ENCODE results near the gene CACHD1. TPM values are rescaled to one million over a fixed set of nuclear protein-coding genes. Genes with fewer than 3 reads are reported as not detected.

The CACHD1 gene
- total RNA-seq, 2 donors from 2014 or later, result 8.6 to 12.9 TPM

DNA sequence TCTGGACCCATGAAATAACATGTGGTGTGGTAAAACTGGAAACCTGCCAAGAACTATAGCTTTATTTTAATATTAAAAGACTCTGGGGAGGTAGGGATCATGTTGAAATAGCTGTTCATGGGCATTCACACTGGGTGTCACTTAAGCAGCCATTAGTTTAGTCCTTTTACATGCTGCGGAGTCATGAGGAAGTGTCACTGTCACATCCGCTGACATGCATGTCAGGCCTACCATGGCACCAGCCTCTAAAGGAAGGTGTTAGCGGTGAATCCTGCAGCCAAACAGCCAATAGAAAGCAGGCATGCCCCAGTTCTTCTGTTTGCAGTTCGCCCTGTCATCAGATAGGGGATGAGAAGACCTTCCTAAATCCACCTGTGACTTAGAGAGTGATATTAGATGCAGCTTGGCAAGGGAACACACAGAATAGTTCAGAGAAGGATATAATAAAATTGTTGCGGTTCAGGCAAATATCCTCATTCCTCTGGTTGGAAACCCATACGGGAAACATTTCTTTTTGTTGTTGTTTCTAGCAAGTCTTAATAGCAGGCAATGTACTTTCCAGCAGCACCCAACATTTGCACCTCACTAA lies 100.4 kb downstream of the CACHD1 start:
- Histone ChIP-seq H3K36me3 (replicated peaks in 1 of 2; ENCODE audit: insufficient read depth in 1 of 2, low read depth in 2 of 2) (no peaks in the 10 kb centered on the region), H3K9me3 (no peaks in the 10 kb centered on the region), H3K4me1 (no peaks in the 10 kb centered on the region), H3K4me3 (no peak overlapping the region), H3K27ac (no peak overlapping the region), H3K27me3 (no peaks in the 10 kb centered on the region)
- intact Hi-C loops (cut with DNase I), result no loop called here
- TF ChIP-seq POLR2A (IDR thresholded peaks at IDR 0.05), result no peak
- TF ChIP-seq, protein P1, sequence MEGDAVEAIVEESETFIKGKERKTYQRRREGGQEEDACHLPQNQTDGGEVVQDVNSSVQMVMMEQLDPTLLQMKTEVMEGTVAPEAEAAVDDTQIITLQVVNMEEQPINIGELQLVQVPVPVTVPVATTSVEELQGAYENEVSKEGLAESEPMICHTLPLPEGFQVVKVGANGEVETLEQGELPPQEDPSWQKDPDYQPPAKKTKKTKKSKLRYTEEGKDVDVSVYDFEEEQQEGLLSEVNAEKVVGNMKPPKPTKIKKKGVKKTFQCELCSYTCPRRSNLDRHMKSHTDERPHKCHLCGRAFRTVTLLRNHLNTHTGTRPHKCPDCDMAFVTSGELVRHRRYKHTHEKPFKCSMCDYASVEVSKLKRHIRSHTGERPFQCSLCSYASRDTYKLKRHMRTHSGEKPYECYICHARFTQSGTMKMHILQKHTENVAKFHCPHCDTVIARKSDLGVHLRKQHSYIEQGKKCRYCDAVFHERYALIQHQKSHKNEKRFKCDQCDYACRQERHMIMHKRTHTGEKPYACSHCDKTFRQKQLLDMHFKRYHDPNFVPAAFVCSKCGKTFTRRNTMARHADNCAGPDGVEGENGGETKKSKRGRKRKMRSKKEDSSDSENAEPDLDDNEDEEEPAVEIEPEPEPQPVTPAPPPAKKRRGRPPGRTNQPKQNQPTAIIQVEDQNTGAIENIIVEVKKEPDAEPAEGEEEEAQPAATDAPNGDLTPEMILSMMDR (IDR thresholded peaks at IDR 0.05), result no peak
- no peak for DNase-seq
- no peak for ATAC-seq
- 96 to 98% methylated on average over 6 of the region's 6 CpGs for WGBS, 2 donors

DNA sequence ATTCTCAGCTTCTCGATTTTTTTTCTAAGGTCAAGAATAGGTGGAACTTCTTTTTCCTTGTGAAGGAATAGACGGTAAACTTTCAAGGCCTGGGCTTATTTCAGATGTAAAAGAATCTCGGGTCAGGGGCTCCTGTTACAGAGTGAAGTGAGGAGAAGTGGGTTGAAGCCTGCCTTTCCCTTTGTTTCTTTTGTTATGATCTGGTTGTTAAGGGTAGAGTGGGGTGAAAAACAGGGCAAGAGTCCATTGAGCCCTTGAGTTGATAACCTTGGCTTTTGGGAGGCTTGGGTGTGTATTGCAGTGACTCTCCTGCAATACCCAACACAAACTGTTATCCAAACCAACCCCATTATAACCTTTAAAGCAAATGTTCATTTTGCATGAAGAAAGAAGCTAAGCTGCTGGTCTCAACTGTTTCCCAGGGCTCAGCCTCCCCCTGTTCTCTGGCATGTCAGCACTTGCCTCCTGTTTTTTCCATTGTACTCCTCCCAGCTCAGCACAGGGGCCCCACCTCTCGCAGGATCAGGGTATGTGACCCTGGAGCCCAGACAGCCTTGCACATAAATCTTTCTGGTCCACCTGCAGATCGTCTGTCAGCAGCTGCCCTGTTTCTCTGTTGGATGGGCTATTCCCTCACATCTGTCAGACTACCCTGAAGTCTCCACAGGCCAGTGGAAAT lies 102.4 kb downstream of the CACHD1 start:
- no peaks in the 10 kb centered on the region for H3K36me3 ChIP-seq (replicated peaks in 1 of 2; ENCODE audit: insufficient read depth in 1 of 2, low read depth in 2 of 2)
- DNase-seq, result no peak
- H3K27me3 ChIP-seq, result no peaks in the 10 kb centered on the region
- WGBS, 2 donors, result 86 to 91% methylated on average over 5 of the region's 5 CpGs
- H3K4me3 ChIP-seq, result no peak overlapping the region
- ATAC-seq, result no peak
- H3K4me1 ChIP-seq, result no peaks in the 10 kb centered on the region
- H3K9me3 ChIP-seq, result no peaks in the 10 kb centered on the region
- H3K27ac ChIP-seq, result no peak overlapping the region
- intact Hi-C loops (cut with DNase I), result no loop called here
- no peak for TF ChIP-seq POLR2A (IDR thresholded peaks at IDR 0.05)
- TF ChIP-seq, protein P1 (IDR thresholded peaks at IDR 0.05), result no peak

DNA sequence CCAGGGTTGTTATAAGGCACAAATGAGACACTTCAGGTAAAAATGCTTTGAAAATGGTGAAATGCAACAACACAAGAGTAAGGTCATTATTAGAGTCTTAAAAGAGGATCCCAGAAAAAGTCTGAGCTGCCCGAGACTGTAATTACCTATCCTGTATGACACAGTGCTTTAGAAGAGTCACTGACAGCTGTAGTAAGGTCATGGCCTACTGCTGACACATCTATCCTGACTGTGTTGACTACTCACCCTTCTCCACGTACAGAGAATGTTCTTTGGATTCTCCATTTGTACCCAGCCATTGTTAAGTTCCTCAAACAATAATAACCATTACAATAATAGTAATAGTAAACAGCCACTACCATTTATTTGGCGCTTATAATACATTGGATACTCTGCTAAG lies 104.4 kb downstream of the CACHD1 start:
- H3K27ac ChIP-seq, result no peak overlapping the region
- WGBS, 2 donors, result 94 to 95% methylated on average over 3 of the region's 3 CpGs
- H3K36me3 ChIP-seq (replicated peaks in 1 of 2; ENCODE audit: insufficient read depth in 1 of 2, low read depth in 2 of 2), result no peaks in the 10 kb centered on the region
- no peak overlapping the region for H3K4me3 ChIP-seq
- H3K4me1 ChIP-seq, result no peaks in the 10 kb centered on the region
- no peaks in the 10 kb centered on the region for H3K9me3 ChIP-seq
- no peak for TF ChIP-seq POLR2A (IDR thresholded peaks at IDR 0.05)
- TF ChIP-seq, protein P1 (IDR thresholded peaks at IDR 0.05), result no peak
- no peaks in the 10 kb centered on the region for H3K27me3 ChIP-seq
- DNase-seq (no peak), ATAC-seq (no peak)
- intact Hi-C loops (cut with DNase I), result no loop called here

DNA sequence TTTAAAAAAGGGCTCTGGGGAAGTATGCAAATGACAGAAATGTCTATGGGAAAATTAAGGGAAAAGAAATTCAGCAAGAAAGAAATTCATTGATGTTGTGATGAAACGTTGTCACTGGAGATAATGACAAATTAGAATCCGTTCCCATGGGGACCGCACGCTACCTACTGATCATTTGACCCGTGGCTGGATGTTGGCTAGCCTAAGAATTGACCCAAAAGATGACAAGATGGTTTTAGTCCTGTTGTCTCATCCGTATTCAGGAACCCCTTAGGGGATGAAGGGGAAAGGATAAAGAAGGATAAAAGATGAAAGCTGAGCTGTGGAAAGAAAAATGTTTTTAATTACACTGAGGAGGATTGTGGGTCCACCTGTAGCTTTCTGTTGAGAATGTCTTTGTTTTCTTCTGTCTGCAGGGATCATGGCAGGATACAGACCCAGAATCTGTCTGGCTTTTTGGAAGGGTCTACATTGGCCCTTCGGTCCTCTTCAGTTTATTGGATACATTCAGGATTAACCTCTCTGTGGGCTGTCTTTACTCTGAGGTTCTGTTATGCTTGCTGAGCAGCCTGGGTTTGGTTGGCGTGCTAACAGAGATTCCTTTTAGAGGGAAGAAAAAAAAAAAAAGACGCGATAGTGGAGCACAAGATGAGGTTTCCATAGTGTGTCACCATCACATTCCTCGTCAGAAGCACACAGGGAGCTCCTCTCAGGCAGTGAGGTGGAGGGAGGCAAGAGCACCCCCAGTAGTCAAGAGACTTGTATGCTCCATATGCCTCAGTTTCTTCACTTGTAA lies 106.2 kb downstream of the CACHD1 start:
- no peaks in the 10 kb centered on the region for H3K36me3 ChIP-seq (replicated peaks in 1 of 2; ENCODE audit: insufficient read depth in 1 of 2, low read depth in 2 of 2)
- H3K9me3 ChIP-seq, result no peaks in the 10 kb centered on the region
- no peak overlapping the region for H3K4me3 ChIP-seq
- TF ChIP-seq POLR2A (IDR thresholded peaks at IDR 0.05), result no peak
- TF ChIP-seq, protein P1 (IDR thresholded peaks at IDR 0.05), result no peak
- H3K27me3 ChIP-seq, result no peaks in the 10 kb centered on the region
- no peak overlapping the region for H3K27ac ChIP-seq
- no peaks in the 10 kb centered on the region for H3K4me1 ChIP-seq
- ATAC-seq, result no peak
- intact Hi-C loops (cut with DNase I), result no loop called here
- no peak for DNase-seq
- WGBS, 2 donors, result 84 to 90% methylated on average over 11 of the region's 11 CpGs

All from body of pancreas (tissue), 4 donors.